Suprapubic skin (tissue), 4 donors: Measurements from ENCODE around the gene GH1. TPM values are rescaled to one million over a fixed set of nuclear protein-coding genes. Genes with fewer than 3 reads are reported as not detected.
"Not testable (repeated sequence)": the region's sequence is repeated elsewhere in the genome, so short reads cannot be mapped to it uniquely, and the experiment has no call there.

Experiments
- DNase-seq, 2 donors: peaks; one replicate each; pipeline ENCODE4 v3.0.0-alpha.2; 2019; ENCODE audit warnings: low spot score in 2 of 2
- H3K27ac ChIP-seq: fragments of 200-600 bp; sonication (generic); one replicate; pipeline ENCODE4 v1.5.1; 2019
- H3K27me3 ChIP-seq: fragments of 200-600 bp; sonication (generic); one replicate; pipeline ENCODE4 v1.5.1; 2019
- H3K36me3 ChIP-seq: fragments of 200-600 bp; sonication (generic); one replicate; pipeline ENCODE4 v1.5.1; 2019
- H3K4me1 ChIP-seq: fragments of 200-600 bp; sonication (generic); one replicate; pipeline ENCODE4 v1.5.1; 2019
- H3K4me3 ChIP-seq: fragments of 200-600 bp; sonication (generic); one replicate; pipeline ENCODE4 v1.5.1; 2019; ENCODE audit warnings: mild to moderate bottlenecking
- H3K9me3 ChIP-seq: fragments of 200-600 bp; sonication (generic); one replicate; pipeline ENCODE4 v1.5.1; 2019
- WGBS: methylation state at CpG from one replicate; pipeline ENCODE4 v1.1.5; 2018; 5-methylcytosine and 5-hydroxymethylcytosine counted together
- total RNA-seq, 4 donors: library from RNA; depleted of rRNA; stranded (reverse); fragments of >200 nt; gene quantifications; one replicate each; pipeline ENCODE4 v1.1.0, GENCODE V29; 2016

GH1 gene
- total RNA-seq, 4 donors from 2014 or later, result not detected

DNA sequence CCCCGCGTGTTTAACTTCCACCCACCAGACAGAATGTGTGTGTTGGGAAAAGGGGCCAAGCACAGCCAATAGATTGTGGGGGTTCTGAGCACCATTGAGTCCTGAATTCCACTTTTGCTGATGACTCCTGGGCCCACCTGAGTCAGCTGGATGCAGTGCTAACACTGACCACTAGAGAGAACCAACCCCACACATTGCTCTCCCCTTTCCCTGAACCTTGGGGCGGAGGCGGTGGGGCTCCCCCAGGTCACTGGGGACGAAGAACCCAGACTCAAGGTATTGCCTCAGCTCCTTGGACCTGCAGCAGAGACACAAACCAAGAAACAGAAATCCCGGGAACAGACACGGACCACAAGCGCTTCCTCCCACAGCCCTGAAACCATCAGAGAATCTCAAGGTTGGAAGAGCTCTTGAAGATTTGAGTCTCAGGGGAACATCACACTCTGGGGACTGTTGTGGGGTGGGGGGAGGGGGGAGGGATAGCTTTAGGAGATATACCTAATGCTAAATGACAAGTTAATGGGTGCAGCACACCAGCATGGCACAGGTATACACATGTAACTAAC lies 44.5 kb downstream of the GH1 start:
- not testable (repeated sequence) for H3K27me3 ChIP-seq, H3K4me1 ChIP-seq, H3K27ac ChIP-seq, H3K36me3 ChIP-seq, H3K9me3 ChIP-seq, DNase-seq, H3K4me3 ChIP-seq
- 81% methylated on average over 4 of the region's 8 CpGs for WGBS

DNA sequence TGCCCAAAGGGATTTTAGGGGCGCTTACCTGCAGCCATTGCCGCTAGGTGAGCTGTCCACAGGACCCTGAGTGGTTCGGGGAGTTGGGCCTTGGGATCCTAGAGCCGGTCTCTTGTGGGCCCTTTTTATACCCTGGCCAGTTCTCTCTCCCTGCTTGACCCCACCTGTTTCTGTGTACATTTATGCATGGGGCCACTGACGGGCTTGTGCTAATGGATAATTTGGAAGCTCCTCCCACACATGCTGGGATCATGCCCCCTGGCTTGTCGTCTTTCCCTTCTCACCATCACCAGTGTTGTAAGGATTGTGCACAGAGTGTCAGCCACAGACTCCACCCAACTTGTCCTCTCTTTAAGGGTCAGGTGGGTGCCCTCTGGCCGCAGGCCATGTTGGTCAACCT lies 45.1 kb downstream of the GH1 start, which contains the start of gene CSH2:
CSH2 (minus strand) TSS at position 101 of the 400 bp plus-strand sequence; CDS start at position 38, 63 bp downstream.
- H3K27me3 ChIP-seq, H3K27ac ChIP-seq, DNase-seq, H3K4me1 ChIP-seq, H3K9me3 ChIP-seq, H3K4me3 ChIP-seq, H3K36me3 ChIP-seq: not testable (repeated sequence)
- WGBS, result no CpG with 5 or more reads among the region's 7 CpGs

DNA sequence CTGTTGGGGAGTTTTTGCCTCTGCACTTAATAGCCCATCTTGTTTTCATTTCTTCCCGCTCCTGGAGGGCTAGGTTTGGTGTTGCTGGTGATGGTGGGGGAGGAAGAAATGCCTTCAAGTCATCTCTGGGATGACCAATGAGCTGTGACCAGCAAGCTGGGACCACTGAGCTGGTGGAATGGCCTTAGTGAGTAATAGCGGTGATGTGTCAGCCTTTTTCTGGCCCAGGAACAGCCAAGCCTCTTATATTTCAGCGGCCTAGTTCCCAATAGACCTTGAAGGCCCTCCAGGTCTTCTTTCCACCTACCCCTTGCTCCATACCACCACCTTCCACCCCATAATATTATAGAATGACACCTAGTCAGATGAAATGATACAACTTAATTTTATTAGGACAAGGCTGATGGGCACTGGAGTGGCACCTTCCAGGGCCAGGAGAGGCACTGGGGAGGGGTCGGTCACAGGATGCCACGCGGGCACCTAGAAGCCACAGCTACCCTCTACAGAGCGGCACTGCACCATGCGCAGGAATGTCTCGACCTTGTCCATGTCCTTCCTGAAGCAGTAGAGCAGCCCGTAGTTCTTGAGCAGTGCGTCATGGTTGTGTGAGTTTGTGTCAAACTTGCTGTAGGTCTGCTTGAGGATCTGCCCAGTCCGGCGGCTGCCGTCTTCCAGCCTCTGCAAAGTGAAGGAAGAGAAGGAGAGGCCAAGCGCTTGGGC lies 46.8 kb downstream of the GH1 start:
- H3K9me3 ChIP-seq, H3K4me3 ChIP-seq, H3K36me3 ChIP-seq, H3K4me1 ChIP-seq, H3K27ac ChIP-seq, DNase-seq, H3K27me3 ChIP-seq: not testable (repeated sequence)
- WGBS, result 96% methylated on average over 13 of the region's 15 CpGs

DNA sequence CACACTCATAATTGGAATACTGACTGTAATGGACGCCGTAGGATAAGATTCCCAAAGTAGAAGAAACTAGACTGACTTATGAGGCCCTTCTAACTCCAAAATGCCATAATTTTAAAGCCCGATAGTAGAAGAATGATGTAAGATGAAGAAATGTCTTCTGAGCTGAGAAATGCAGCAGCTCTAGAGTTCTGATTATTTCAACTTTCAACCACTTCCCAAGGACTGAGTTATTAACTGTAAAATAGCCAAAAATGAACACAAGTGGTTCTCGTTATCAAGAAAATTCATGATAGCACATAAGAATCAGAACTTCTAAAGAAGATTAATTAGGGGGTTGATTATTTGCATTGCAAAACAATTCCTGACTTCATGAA lies 48.4 kb downstream of the GH1 start:
- not testable (repeated sequence) for H3K27me3 ChIP-seq, H3K36me3 ChIP-seq
- WGBS, result 77% methylated on average over 4 of the region's 4 CpGs

DNA sequence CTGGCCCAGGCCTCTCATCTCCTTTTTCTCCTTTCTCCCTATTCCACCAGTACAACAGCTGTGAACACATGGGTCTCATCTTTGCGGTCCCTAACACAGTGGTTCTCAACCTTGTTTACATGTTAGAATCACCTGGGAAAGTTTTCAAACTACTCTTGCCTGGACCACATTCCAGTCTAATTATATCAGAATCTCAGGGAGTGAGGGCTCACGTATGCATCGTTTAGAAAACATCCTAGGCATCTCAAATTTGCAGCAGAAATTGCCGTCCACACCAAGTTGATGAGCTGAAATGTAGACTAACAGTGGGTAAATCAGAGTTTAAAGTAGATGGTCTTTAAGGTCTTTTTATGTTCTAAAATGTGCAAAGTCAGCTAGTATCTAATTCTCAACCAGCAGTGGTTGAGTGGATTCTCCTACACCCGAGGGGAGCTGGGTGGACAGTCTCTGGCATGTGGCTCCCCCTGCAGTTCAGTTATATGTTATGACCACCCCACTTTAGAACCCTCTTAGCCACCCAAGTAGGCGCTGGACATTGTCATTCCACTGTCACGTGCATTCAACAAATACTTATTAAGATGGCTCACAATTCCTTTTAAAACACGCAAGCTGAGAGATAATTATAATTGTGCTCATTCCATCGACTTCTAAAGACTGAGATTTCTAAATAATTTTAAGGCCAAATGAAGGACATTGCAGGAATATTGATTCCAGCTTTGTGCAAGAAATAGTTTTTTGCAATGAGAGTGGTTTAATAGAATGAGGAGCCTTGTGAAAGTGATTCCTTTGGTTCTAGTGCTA lies 48.9 kb downstream of the GH1 start:
- not testable (repeated sequence) for H3K9me3 ChIP-seq, DNase-seq, H3K4me3 ChIP-seq, H3K36me3 ChIP-seq, H3K27ac ChIP-seq, H3K27me3 ChIP-seq, H3K4me1 ChIP-seq
- WGBS, result 53% methylated on average over 9 of the region's 9 CpGs

More for the DNA sequence above, 48.4 kb downstream of the GH1 start:
- H3K4me3 ChIP-seq, H3K9me3 ChIP-seq, DNase-seq, H3K27ac ChIP-seq, H3K4me1 ChIP-seq: not testable (repeated sequence)

Other genes starting within 250 kb of the GH1 start
- 1 to 10 TPM; 5.0 to 9.4 (median 6.8) TPM for gene LIMD2, start 218.7 kb downstream of the GH1 start, total RNA-seq
- 10 to 100 TPM; 17.0 to 52.2 (median 27.4) TPM for gene STRADA, start 177.0 kb downstream of the GH1 start, total RNA-seq
- 10 to 100 TPM; 48.1 to 70.0 (median 62.9) TPM for gene CCDC47, start 145.2 kb downstream of the GH1 start, total RNA-seq
- 100 to 1,000 TPM in 2 of 4 donors, 10 to 100 TPM in 2; 56.9 to 222 (median 84.9) TPM for gene DDX42, start 144.7 kb downstream of the GH1 start, total RNA-seq
- gene PSMC5, start 91.4 kb downstream of the GH1 start, total RNA-seq, result 100 to 1,000 TPM; 105 to 144 (median 118) TPM
- 10 to 100 TPM; 46.4 to 54.7 (median 48.4) TPM for gene FTSJ3, start 91.2 kb downstream of the GH1 start, total RNA-seq
- 100 to 1,000 TPM; 234 to 337 (median 309) TPM for gene SMARCD2, start 76.2 kb downstream of the GH1 start, total RNA-seq
- gene CSH2, start 45.2 kb downstream of the GH1 start, total RNA-seq, result not detected
- gene GH2, start 36.9 kb downstream of the GH1 start, total RNA-seq, result not detected
- gene CSH1, start 22.3 kb downstream of the GH1 start, total RNA-seq, result not detected
- gene CSHL1, start 7.6 kb downstream of the GH1 start, total RNA-seq, result not detected
- 1 to 10 TPM; 1.5 to 7.9 (median 2.2) TPM for gene CD79B, start 13.5 kb upstream of the GH1 start, total RNA-seq
- gene SCN4A, start 54.1 kb upstream of the GH1 start, total RNA-seq, result 1 to 10 TPM in 2 of 4 donors, under 1 TPM in 2; 0.45 to 4.5 (median 1.6) TPM
- gene PRR29, start 79.5 kb upstream of the GH1 start, total RNA-seq, result under 1 TPM in 1 of 4 donors, not detected in 3; 0.30 TPM
- gene ICAM2, start 101.8 kb upstream of the GH1 start, total RNA-seq, result 10 to 100 TPM in 2 of 4 donors, 1 to 10 TPM in 2; 8.4 to 32.5 (median 14.9) TPM
- gene ERN1, start 211.3 kb upstream of the GH1 start, total RNA-seq, result 10 to 100 TPM; 21.2 to 41.1 (median 35.1) TPM